ENCODE results near the gene SNAPIN. TPM values are rescaled to one million over a fixed set of nuclear protein-coding genes. Genes with fewer than 3 reads are reported as not detected.

The SNAPIN gene
- total RNA-seq, 1 donor from 2014 or later, result 40.3 TPM

DNA sequence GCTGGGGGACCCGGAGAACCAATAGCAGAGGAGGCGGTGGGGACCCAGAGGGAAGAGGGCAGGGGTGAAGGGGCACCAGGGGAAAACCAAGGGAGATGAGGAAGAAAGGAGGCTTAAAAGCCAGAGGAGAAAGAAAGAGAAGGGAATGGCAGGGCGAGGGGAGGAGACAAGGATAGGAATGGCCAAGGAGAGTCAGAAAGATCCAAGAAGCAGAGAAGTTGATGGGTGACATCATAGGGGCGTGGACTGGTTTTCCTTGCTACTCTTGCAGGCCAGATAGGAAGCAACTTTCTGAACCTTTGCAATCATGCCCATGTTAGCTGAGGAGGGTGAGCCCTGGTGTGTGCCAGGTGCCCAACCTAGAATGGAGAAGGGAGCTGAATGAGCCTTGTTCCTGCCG, 25.4 kb downstream of the SNAPIN start:
- no peak for DNase-seq (ENCODE audit: extremely low spot score, unreplicated experiment)
- H3K27ac Mint-ChIP-seq, result peak overlapping the region; percentile 55
- no peaks in the 10 kb centered on the region for H3K9me3 Mint-ChIP-seq

DNA sequence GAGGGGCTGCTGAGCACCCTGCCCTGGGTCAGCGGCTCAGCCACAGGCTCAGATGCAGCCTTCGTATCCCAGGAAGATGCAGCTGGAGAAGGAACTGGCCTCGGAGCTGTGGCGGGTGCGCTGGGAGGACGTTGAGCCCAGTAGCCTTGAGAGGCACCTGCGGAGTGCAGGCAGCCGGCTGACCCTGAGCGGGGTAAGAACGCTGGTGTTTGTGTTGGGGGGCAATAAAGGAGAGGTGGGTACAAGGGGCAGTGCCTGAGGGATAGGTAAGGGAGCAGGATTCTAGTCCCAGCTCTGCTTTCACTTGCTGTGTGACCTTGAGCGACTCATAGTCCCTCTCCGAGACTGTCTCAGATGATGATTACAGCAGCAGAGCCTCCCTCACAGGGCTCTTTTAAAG, 26.4 kb downstream of the SNAPIN start:
- peaks cover 18% of the 10 kb centered on the region for H3K4me1 Mint-ChIP-seq (ENCODE audit: unreplicated experiment)
- H3K9me3 Mint-ChIP-seq, result no peaks in the 10 kb centered on the region
- no peaks in the 10 kb centered on the region for H3K36me3 Mint-ChIP-seq
- no peak overlapping the region for H3K27ac Mint-ChIP-seq
- TF ChIP-seq, protein P1, sequence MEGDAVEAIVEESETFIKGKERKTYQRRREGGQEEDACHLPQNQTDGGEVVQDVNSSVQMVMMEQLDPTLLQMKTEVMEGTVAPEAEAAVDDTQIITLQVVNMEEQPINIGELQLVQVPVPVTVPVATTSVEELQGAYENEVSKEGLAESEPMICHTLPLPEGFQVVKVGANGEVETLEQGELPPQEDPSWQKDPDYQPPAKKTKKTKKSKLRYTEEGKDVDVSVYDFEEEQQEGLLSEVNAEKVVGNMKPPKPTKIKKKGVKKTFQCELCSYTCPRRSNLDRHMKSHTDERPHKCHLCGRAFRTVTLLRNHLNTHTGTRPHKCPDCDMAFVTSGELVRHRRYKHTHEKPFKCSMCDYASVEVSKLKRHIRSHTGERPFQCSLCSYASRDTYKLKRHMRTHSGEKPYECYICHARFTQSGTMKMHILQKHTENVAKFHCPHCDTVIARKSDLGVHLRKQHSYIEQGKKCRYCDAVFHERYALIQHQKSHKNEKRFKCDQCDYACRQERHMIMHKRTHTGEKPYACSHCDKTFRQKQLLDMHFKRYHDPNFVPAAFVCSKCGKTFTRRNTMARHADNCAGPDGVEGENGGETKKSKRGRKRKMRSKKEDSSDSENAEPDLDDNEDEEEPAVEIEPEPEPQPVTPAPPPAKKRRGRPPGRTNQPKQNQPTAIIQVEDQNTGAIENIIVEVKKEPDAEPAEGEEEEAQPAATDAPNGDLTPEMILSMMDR (conservative IDR thresholded peaks at IDR 0.05), result no peak
- no peak overlapping the region for H3K4me3 Mint-ChIP-seq
- H3K27me3 Mint-ChIP-seq, result peaks cover 48% of the 10 kb centered on the region
- DNase-seq (ENCODE audit: extremely low spot score, unreplicated experiment), result no peak

More for the DNA sequence above, 25.4 kb downstream of the SNAPIN start:
- peak overlapping the region; percentile 30 for H3K4me3 Mint-ChIP-seq
- peaks cover 18% of the 10 kb centered on the region for H3K4me1 Mint-ChIP-seq (ENCODE audit: unreplicated experiment)
- TF ChIP-seq, protein P1 (conservative IDR thresholded peaks at IDR 0.05), result no peak
- H3K36me3 Mint-ChIP-seq, result no peaks in the 10 kb centered on the region
- H3K27me3 Mint-ChIP-seq, result peaks cover 53% of the 10 kb centered on the region

DNA sequence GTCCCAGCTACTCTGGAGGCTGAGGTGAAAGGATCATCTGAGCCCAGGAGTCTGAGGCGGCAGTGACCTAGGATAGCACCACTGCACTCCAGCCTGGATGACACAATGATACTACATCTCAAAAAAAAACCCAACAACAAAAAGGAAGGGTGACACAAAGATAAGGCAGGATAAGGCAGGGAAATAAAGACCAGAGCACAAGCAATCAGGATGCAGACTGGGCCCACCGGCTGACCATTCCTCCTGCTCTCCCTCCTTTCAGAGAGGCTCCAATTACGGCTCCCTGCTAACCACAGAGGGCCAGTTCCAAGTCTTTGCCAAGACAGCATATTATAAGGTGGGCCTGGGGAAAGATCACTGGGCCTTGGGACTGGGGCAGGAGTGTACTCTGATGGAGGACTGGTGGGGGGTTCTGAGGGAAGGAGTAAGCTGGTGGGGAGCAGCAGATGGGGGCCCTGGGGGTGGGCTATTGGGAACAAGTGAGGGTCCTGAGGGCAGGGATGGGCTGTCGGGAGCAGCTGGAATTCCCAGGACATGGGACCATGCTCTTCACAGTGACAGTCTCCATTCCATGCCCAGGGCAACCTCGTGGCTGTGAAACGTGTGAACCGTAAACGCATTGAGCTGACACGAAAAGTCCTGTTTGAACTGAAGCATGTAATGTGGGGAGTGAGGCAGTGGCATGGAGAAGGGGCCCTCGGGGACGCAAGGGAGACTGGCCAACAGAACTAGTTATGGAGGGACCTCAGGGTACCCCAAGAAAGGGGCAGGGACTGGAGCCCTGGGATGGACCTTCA, 27.2 kb downstream of the SNAPIN start:
- DNase-seq (ENCODE audit: extremely low spot score, unreplicated experiment), result no peak
- H3K27me3 Mint-ChIP-seq, result peaks cover 39% of the 10 kb centered on the region
- H3K27ac Mint-ChIP-seq, result no peak overlapping the region
- TF ChIP-seq, protein P1 (conservative IDR thresholded peaks at IDR 0.05), result no peak
- no peaks in the 10 kb centered on the region for H3K36me3 Mint-ChIP-seq
- H3K4me3 Mint-ChIP-seq, result no peak overlapping the region
- peaks cover 18% of the 10 kb centered on the region for H3K4me1 Mint-ChIP-seq (ENCODE audit: unreplicated experiment)
- no peaks in the 10 kb centered on the region for H3K9me3 Mint-ChIP-seq

DNA sequence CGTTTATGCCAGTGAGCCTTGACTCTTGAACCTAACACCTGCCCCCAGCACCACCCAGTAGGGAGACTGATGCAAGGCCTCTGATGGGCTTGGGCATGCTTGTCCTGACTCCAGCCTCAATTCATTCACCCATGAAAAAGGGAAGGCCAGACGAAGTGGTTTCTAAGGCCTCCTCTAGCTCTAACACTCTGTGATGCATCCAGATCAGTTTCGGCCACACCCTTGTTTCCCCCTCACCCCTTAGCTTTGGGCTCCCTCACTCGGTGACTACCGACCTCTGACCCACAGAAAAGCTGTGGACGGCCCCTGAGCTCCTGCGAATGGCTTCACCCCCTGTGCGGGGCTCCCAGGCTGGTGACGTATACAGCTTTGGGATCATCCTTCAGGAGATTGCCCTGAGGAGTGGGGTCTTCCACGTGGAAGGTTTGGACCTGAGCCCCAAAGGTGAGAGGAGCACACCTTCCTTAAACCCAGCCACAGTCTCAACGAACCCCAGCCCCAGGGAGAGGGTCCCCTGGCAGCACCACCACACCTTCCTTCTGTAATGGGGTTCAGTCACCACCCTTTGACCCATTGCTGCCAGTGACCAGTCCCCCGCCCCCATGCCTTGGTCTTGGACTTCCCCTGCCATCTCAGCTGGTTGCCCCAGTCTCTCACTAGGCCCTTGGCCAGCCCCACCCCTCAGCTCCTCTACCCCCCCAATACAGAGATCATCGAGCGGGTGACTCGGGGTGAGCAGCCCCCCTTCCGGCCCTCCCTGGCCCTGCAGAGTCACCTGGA, 29.0 kb downstream of the SNAPIN start:
- TF ChIP-seq, protein P1 (conservative IDR thresholded peaks at IDR 0.05), result no peak
- Mint-ChIP-seq H3K9me3 (no peaks in the 10 kb centered on the region), H3K27ac (no peak overlapping the region), H3K36me3 (no peaks in the 10 kb centered on the region), H3K27me3 (peaks cover 21% of the 10 kb centered on the region), H3K4me1 (ENCODE audit: unreplicated experiment) (peaks cover 21% of the 10 kb centered on the region), H3K4me3 (no peak overlapping the region)
- no peak for DNase-seq (ENCODE audit: extremely low spot score, unreplicated experiment)

DNA sequence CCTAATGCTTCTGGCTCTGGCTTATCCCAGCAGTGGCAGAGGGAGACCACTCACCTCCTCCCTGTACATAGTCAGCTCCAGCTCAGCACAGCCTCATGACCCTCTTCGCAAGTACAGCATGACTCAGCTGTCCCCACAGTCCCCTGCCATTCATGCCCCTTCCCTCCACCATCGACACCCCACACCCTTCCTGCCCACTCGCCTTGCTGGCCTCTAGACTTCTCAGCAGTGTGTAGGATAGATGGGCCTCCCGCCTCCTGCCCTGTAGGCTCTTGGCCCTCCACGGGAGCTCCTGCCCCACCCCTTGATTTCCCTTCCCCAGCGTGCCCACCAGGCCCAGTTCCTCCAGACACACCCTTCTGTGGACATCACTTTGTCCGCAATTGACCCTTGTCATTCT, 29.8 kb downstream of the SNAPIN start:
- Mint-ChIP-seq H3K4me3 (no peak overlapping the region), H3K27me3 (peaks cover 21% of the 10 kb centered on the region), H3K4me1 (ENCODE audit: unreplicated experiment) (peaks cover 21% of the 10 kb centered on the region), H3K36me3 (no peaks in the 10 kb centered on the region), H3K27ac (no peak overlapping the region), H3K9me3 (no peaks in the 10 kb centered on the region)
- DNase-seq (ENCODE audit: extremely low spot score, unreplicated experiment), result no peak
- TF ChIP-seq, protein P1 (conservative IDR thresholded peaks at IDR 0.05), result no peak

All from type B pancreatic cell (in vitro differentiated cells).